ENCODE measurements around the gene KCNQ1OT1. TPM values are rescaled to one million over a fixed set of nuclear protein-coding genes. Genes with fewer than 3 reads are reported as not detected.

Gene KCNQ1OT1
- total RNA-seq, 1 experiment from 2014 or later: 2.4 TPM

DNA sequence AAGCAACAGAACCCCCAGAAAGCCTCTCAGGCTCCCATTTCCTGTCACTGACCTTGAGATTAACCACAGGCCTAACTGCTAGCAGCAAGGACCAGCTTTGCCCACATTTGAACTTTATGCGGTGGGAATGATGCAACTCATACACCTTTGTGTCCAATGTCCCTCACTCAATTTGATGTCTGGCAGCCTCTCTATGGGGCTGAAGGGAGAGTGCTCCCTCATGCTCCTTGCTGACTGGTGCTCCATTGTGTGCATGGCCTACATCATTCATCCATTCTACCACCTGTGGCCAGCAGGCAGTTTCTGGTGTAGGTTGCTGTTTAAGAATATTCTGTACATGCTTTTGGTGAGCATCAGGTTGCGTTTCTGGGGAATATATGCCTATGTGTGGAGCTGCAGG is 31.9 kb downstream of the KCNQ1OT1 start:
- Mint-ChIP-seq H3K27ac (no peak overlapping the region), H3K9me3 (no peaks in the 10 kb centered on the region), H3K27me3 (ENCODE audit: low read depth) (peaks cover 28% of the 10 kb centered on the region), H3K4me3 (no peak overlapping the region), H3K36me3 (peaks cover 22% of the 10 kb centered on the region), H3K4me1 (no peaks in the 10 kb centered on the region)
- DNase-seq (ENCODE audit: low spot score) (no peak), ATAC-seq (no peak)
- TF ChIP-seq GABPB1 (CRISPR knock-in tag; IDR thresholded peaks at IDR 0.05) (peak; percentile 88), MAX (CRISPR knock-in tag; IDR thresholded peaks at IDR 0.05) (no peak)
- ChIA-PET CTCF (no interaction called here), POLR2A (no interaction called here)

DNA sequence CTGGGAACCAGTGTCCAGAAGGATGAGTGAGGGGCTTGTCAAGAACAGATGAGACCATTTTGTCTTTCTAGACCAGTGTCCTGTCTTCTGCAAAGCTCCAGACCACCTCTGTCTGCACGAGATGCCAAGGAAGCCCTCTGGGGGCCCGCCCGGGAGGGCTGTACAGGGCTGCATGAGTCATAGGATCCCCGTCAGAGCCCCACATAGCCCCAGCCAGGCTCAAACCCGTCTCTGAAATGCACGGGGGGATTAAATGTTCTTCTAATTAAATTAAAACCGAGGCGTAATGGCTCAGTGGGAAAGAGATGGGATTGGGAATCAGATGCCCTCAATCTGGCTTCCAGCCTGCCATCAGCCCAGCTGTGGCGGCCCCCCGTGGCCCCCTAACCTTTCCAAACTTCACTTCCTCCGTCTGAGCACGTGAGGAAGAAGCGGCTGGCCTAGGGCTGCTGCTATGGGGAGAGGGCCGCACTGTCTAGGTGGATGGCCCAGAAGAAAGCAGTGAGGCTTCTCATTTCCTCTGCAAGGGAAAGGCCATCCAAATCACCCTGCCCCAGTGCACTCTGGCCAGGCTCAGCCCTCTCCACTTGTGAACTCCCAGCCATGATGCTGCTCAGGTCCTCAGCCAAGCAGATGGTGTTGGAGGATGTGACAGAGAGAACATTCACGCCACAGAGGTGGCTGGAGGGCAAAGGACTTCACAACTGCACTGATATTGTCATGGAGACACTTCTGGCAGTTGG is 32.8 kb downstream of the KCNQ1OT1 start:
- no peak for DNase-seq (ENCODE audit: low spot score)
- TF ChIP-seq ZNF416 (CRISPR knock-in tag; IDR thresholded peaks at IDR 0.05) (no peak), ZNF138 (CRISPR knock-in tag; conservative IDR thresholded peaks at IDR 0.05) (no peak), ZNF671 (CRISPR knock-in tag; IDR thresholded peaks at IDR 0.05) (no peak), AFF4 (CRISPR knock-in tag; IDR thresholded peaks at IDR 0.05; ENCODE audit: borderline replicate concordance) (no peak), JAZF1 (CRISPR knock-in tag; IDR thresholded peaks at IDR 0.05) (no peak), FOXJ3 (CRISPR knock-in tag; IDR thresholded peaks at IDR 0.05; ENCODE audit: borderline replicate concordance) (no peak), ATF1 (CRISPR knock-in tag; IDR thresholded peaks at IDR 0.05) (no peak), FOXP1 (CRISPR knock-in tag; IDR thresholded peaks at IDR 0.05; ENCODE audit: borderline replicate concordance) (no peak), NFE2L1 (CRISPR knock-in tag; IDR thresholded peaks at IDR 0.05) (no peak), KAT7 (CRISPR knock-in tag; IDR thresholded peaks at IDR 0.05; ENCODE audit: borderline replicate concordance) (no peak), E2F4 (CRISPR knock-in tag; IDR thresholded peaks at IDR 0.05; ENCODE audit: borderline replicate concordance, low read depth) (no peak), MAX (CRISPR knock-in tag; IDR thresholded peaks at IDR 0.05) (no peak)
- TF ChIP-seq, protein P1, sequence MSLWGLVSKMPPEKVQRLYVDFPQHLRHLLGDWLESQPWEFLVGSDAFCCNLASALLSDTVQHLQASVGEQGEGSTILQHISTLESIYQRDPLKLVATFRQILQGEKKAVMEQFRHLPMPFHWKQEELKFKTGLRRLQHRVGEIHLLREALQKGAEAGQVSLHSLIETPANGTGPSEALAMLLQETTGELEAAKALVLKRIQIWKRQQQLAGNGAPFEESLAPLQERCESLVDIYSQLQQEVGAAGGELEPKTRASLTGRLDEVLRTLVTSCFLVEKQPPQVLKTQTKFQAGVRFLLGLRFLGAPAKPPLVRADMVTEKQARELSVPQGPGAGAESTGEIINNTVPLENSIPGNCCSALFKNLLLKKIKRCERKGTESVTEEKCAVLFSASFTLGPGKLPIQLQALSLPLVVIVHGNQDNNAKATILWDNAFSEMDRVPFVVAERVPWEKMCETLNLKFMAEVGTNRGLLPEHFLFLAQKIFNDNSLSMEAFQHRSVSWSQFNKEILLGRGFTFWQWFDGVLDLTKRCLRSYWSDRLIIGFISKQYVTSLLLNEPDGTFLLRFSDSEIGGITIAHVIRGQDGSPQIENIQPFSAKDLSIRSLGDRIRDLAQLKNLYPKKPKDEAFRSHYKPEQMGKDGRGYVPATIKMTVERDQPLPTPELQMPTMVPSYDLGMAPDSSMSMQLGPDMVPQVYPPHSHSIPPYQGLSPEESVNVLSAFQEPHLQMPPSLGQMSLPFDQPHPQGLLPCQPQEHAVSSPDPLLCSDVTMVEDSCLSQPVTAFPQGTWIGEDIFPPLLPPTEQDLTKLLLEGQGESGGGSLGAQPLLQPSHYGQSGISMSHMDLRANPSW (CRISPR knock-in tag; conservative IDR thresholded peaks at IDR 0.05; ENCODE audit: low read depth): no peak
- TF ChIP-seq, protein P2, sequence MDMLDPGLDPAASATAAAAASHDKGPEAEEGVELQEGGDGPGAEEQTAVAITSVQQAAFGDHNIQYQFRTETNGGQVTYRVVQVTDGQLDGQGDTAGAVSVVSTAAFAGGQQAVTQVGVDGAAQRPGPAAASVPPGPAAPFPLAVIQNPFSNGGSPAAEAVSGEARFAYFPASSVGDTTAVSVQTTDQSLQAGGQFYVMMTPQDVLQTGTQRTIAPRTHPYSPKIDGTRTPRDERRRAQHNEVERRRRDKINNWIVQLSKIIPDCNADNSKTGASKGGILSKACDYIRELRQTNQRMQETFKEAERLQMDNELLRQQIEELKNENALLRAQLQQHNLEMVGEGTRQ (CRISPR knock-in tag; IDR thresholded peaks at IDR 0.05): no peak
- Mint-ChIP-seq H3K36me3 (peaks cover 29% of the 10 kb centered on the region), H3K9me3 (peaks cover 4% of the 10 kb centered on the region; the same call in 1 of the 2 replicates), H3K27ac (no peak overlapping the region), H3K4me1 (no peaks in the 10 kb centered on the region), H3K4me3 (no peak overlapping the region), H3K27me3 (ENCODE audit: low read depth) (peaks cover 33% of the 10 kb centered on the region)
- POLR2A ChIA-PET: no interaction called here
- CTCF ChIA-PET: no interaction called here
- no peak for ATAC-seq
